ENCODE data around the gene UBR1. TPM values are rescaled to one million over a fixed set of nuclear protein-coding genes. Genes with fewer than 3 reads are reported as not detected.
"Not testable (repeated sequence)": the region's sequence is repeated elsewhere in the genome, so short reads cannot be mapped to it uniquely, and the experiment has no call there.

The UBR1 gene
- total RNA-seq, 2 experiments from 2014 or later: 27.3 to 29.2 TPM

GRCh38 chr15:42984493-42985034, 121.3 kb downstream of the UBR1 start:
- peaks cover 37% of the 10 kb centered on the region for H3K36me3 Mint-ChIP-seq (ENCODE audit: low read depth)
- DNase-seq (no peak), ATAC-seq (no peak)
- peak; percentile 24 for TF ChIP-seq CTCF (IDR thresholded peaks at IDR 0.05)
- intact Hi-C loops (cut with micrococcal nuclease): no loop called here
- H3K4me3 Mint-ChIP-seq: no peak overlapping the region
- H3K9me3 Mint-ChIP-seq: no peaks in the 10 kb centered on the region
- no peak overlapping the region for H3K27ac Mint-ChIP-seq
- ChIA-PET CTCF (interaction anchor here (1.0 kb wide), 1 partner anchor 12 kb away, joined by 3 read pairs; no protein-coding TSS in a partner anchor), POLR2A (no interaction called here)
- H3K4me1 Mint-ChIP-seq (ENCODE audit: low read depth): no peaks in the 10 kb centered on the region
- H3K27me3 Mint-ChIP-seq: no peaks in the 10 kb centered on the region

GRCh38 chr15:42979113-42979512, 126.7 kb downstream of the UBR1 start:
- H3K27me3 Mint-ChIP-seq; H3K9me3 Mint-ChIP-seq; CTCF ChIA-PET; ATAC-seq; intact Hi-C loops (cut with micrococcal nuclease); H3K4me1 Mint-ChIP-seq (ENCODE audit: low read depth); DNase-seq; H3K27ac Mint-ChIP-seq; POLR2A ChIA-PET; H3K4me3 Mint-ChIP-seq: not testable (repeated sequence)
- H3K36me3 Mint-ChIP-seq (ENCODE audit: low read depth): peaks cover 39% of the 10 kb centered on the region

GRCh38 chr15:42974202-42974862, 131.5 kb downstream of the UBR1 start:
- no peaks in the 10 kb centered on the region for H3K9me3 Mint-ChIP-seq
- intact Hi-C loops (cut with micrococcal nuclease): no loop called here
- peaks cover 59% of the 10 kb centered on the region for H3K36me3 Mint-ChIP-seq (ENCODE audit: low read depth)
- no peak for DNase-seq
- H3K27ac Mint-ChIP-seq: no peak overlapping the region
- no peak overlapping the region for H3K4me3 Mint-ChIP-seq
- CTCF ChIA-PET: no interaction called here
- no peaks in the 10 kb centered on the region for H3K27me3 Mint-ChIP-seq
- TF ChIP-seq CTCF (IDR thresholded peaks at IDR 0.05): no peak
- POLR2A ChIA-PET: no interaction called here
- no peak for ATAC-seq
- no peaks in the 10 kb centered on the region for H3K4me1 Mint-ChIP-seq (ENCODE audit: low read depth)

GRCh38 chr15:42973114-42973513, 132.7 kb downstream of the UBR1 start:
- POLR2A ChIA-PET: no interaction called here
- CTCF ChIA-PET: interaction anchor here (1.0 kb wide), 1 partner anchor 11 kb away, joined by 3 read pairs; no protein-coding TSS in a partner anchor
- DNase-seq (no peak), ATAC-seq (no peak)
- no peak for TF ChIP-seq CTCF (IDR thresholded peaks at IDR 0.05)
- no peaks in the 10 kb centered on the region for H3K27me3 Mint-ChIP-seq
- no peaks in the 10 kb centered on the region for H3K9me3 Mint-ChIP-seq
- H3K4me1 Mint-ChIP-seq (ENCODE audit: low read depth): no peaks in the 10 kb centered on the region
- no peak overlapping the region for H3K4me3 Mint-ChIP-seq
- H3K27ac Mint-ChIP-seq: no peak overlapping the region
- intact Hi-C loops (cut with micrococcal nuclease): no loop called here
- peaks cover 67% of the 10 kb centered on the region for H3K36me3 Mint-ChIP-seq (ENCODE audit: low read depth)

DNA sequence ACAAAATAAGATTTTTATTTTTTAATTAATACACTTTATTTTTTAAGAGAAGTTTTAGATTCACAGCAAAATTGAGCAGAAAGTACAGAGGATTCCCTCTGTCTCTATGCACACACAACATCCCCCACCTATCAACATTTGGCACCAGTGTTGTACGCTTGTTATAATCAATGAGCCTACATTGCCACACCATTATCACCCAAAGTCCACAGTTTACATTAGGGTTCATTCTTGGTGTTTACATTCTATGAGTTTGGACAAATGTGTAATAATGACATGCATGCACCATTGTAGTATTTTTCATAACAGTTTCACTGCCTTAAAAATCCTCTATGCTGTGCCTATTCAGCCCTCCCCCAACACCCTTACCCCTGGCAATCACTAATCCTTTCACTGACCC, 134.0 kb downstream of the UBR1 start:
- peaks cover 62% of the 10 kb centered on the region for H3K36me3 Mint-ChIP-seq (ENCODE audit: low read depth)

More for the DNA sequence above, 134.0 kb downstream of the UBR1 start:
- Mint-ChIP-seq H3K9me3 (no peaks in the 10 kb centered on the region), H3K27ac (no peak overlapping the region), H3K4me3 (no peak overlapping the region), H3K4me1 (ENCODE audit: low read depth) (no peaks in the 10 kb centered on the region), H3K27me3 (no peaks in the 10 kb centered on the region)
- ATAC-seq (no peak), DNase-seq (no peak)
- ChIA-PET CTCF (interaction anchor here (1.6 kb wide), 1 partner anchor 9 kb away, joined by 3 read pairs; no protein-coding TSS in a partner anchor), POLR2A (no interaction called here)
- no peak for TF ChIP-seq CTCF (IDR thresholded peaks at IDR 0.05)
- intact Hi-C loops (cut with micrococcal nuclease): no loop called here

All from activated CD8-positive, alpha-beta T cell treated with anti-CD3 and anti-CD28 coated beads for 36 hours (primary cell).